H9 (cell line): ENCODE measurements around the gene CCL19. TPM values are rescaled to one million over a fixed set of nuclear protein-coding genes. Genes with fewer than 3 reads are reported as not detected.

Experiments
- DNase-seq: peaks from one replicate; pipeline ENCODE4 v3.0.0-alpha.2; 2017
- H2AFZ ChIP-seq: one replicate; pipeline ENCODE4 v1.6.1; 2013; ENCODE audit warnings: mild to moderate bottlenecking, low read length, control low read depth, moderate library complexity
- H2AK5ac ChIP-seq: 2 replicates; pipeline ENCODE4 v1.6.1; 2013; ENCODE audit warnings: low read length, control low read depth, mixed read lengths; ENCODE audit not compliant: insufficient read length
- H2BK120ac ChIP-seq: one replicate; pipeline ENCODE4 v1.6.1; 2013; ENCODE audit warnings: low read depth, mild to moderate bottlenecking, low read length, control low read depth, inconsistent platforms; ENCODE audit not compliant: poor library complexity, severe bottlenecking
- H2BK12ac ChIP-seq: 2 replicates; pipeline ENCODE4 v1.6.1; 2013; ENCODE audit warnings: low read length, control low read depth, mixed read lengths, low read depth; ENCODE audit not compliant: insufficient read length
- H2BK15ac ChIP-seq: 2 replicates; pipeline ENCODE4 v1.6.1; 2013; ENCODE audit warnings: low read depth, low read length, control low read depth
- H2BK20ac ChIP-seq: one replicate; pipeline ENCODE4 v1.6.1; 2013; ENCODE audit warnings: low read depth, mild to moderate bottlenecking, low read length, control low read depth, inconsistent platforms; ENCODE audit not compliant: poor library complexity, severe bottlenecking
- H2BK5ac ChIP-seq: 2 replicates; pipeline ENCODE4 v1.6.1; 2013; ENCODE audit warnings: low read length, control low read depth, mixed read lengths; ENCODE audit not compliant: insufficient read length
- H3K14ac ChIP-seq: 2 replicates; pipeline ENCODE4 v1.6.1; 2013; ENCODE audit warnings: low read length, control low read depth; ENCODE audit not compliant: insufficient read depth
- H3K18ac ChIP-seq: 2 replicates; pipeline ENCODE4 v1.6.1; 2013; ENCODE audit warnings: low read depth, mild to moderate bottlenecking, mixed read lengths, low read length, control low read depth; ENCODE audit not compliant: insufficient read length
- H3K23ac ChIP-seq: 2 replicates; pipeline ENCODE4 v1.6.1; 2013; ENCODE audit warnings: low read length, control low read depth, mixed read lengths, low read depth; ENCODE audit not compliant: insufficient read length
- H3K23me2 ChIP-seq: 2 replicates; pipeline ENCODE4 v1.6.1; 2013; ENCODE audit warnings: low read depth, mild to moderate bottlenecking, mixed read lengths, low read length, control low read depth; ENCODE audit not compliant: insufficient read length, poor library complexity, severe bottlenecking
- H3K27ac ChIP-seq: 2 replicates; pipeline ENCODE4 v1.5.1; 2013; ENCODE audit warnings: low read length, control low read depth, mixed read lengths, low read depth; ENCODE audit not compliant: insufficient read length
- H3K27me3 ChIP-seq: 2 replicates; pipeline ENCODE4 v1.6.1; 2013; ENCODE audit warnings: low read length, control low read depth, inconsistent platforms; ENCODE audit not compliant: insufficient read depth
- H3K4ac ChIP-seq: 2 replicates; pipeline ENCODE4 v1.6.1; 2013; ENCODE audit warnings: low read depth, mild to moderate bottlenecking, control low read depth, inconsistent platforms, low read length, moderate library complexity
- H3K4me1 ChIP-seq: 2 replicates; pipeline ENCODE4 v1.6.1; 2013; ENCODE audit warnings: low read length, control low read depth, inconsistent platforms; ENCODE audit not compliant: insufficient read depth
- H3K4me2 ChIP-seq: 2 replicates; pipeline ENCODE4 v1.6.1; 2013; ENCODE audit warnings: low read length, control low read depth, mixed read lengths; ENCODE audit not compliant: insufficient read length, insufficient read depth
- H3K56ac ChIP-seq: 2 replicates; pipeline ENCODE4 v1.6.1; 2013; ENCODE audit warnings: low read depth, mild to moderate bottlenecking, mixed read lengths, low read length, control low read depth; ENCODE audit not compliant: insufficient read length
- H3K79me1 ChIP-seq: 2 replicates; pipeline ENCODE4 v1.6.1; 2013; ENCODE audit warnings: low read depth, mild to moderate bottlenecking, moderate library complexity, low read length, control low read depth, inconsistent platforms; ENCODE audit not compliant: insufficient read depth, poor library complexity, severe bottlenecking
- H3K79me2 ChIP-seq: 2 replicates; pipeline ENCODE4 v1.6.1; 2013; ENCODE audit warnings: low read length, control low read depth, inconsistent platforms; ENCODE audit not compliant: insufficient read depth
- H3K9ac ChIP-seq: 2 replicates; pipeline ENCODE4 v1.6.1; 2013; ENCODE audit warnings: low read length, control low read depth, mixed read lengths; ENCODE audit not compliant: insufficient read length; ENCODE audit errors: extremely low read depth
- H3K9me3 ChIP-seq: one replicate; pipeline ENCODE4 v1.6.1; 2013; ENCODE audit warnings: low read depth, low read length, inconsistent platforms; ENCODE audit not compliant: control insufficient read depth
- H3T11ph ChIP-seq: one replicate; pipeline ENCODE4 v1.6.1; 2013; ENCODE audit warnings: mild to moderate bottlenecking, low read length, control low read depth, inconsistent platforms
- H4K20me1 ChIP-seq: one replicate; pipeline ENCODE4 v1.6.1; 2013; ENCODE audit not compliant: control insufficient read depth, insufficient read length, insufficient read depth
- H4K5ac ChIP-seq: 2 replicates; pipeline ENCODE4 v1.6.1; 2013; ENCODE audit warnings: low read depth, mild to moderate bottlenecking, mixed read lengths, low read length, control low read depth; ENCODE audit not compliant: insufficient read length
- H4K8ac ChIP-seq: replicated peaks from 2 replicates; pipeline ENCODE4 v1.6.1; 2013; ENCODE audit warnings: low read length, control low read depth, mixed read lengths, low read depth; ENCODE audit not compliant: insufficient read length
- H4K91ac ChIP-seq: 2 replicates; pipeline ENCODE4 v1.6.1; 2013; ENCODE audit warnings: low read depth, mild to moderate bottlenecking, moderate library complexity, mixed read lengths, low read length, control low read depth; ENCODE audit not compliant: insufficient read length
- H3K27ac Mint-ChIP-seq, 3 experiments: 2 replicates in 2 of 3; 3 replicates in 1 of 3; pipeline ENCODE4 v1.8.0; 2020 to 2021; ENCODE audit warnings: mixed read lengths in 3 of 3, mild to moderate bottlenecking in 1 of 3, moderate library complexity in 1 of 3
- H3K27me3 Mint-ChIP-seq: 2 replicates; pipeline ENCODE4 v1.8.0; 2021; ENCODE audit warnings: low read depth, mild to moderate bottlenecking, moderate library complexity, mixed read lengths
- H3K36me3 Mint-ChIP-seq, 3 experiments: 2 replicates in 2 of 3; 3 replicates in 1 of 3; pipeline ENCODE4 v1.8.0; 2020 to 2021; ENCODE audit warnings: low read depth in 3 of 3, mixed read lengths in 3 of 3; ENCODE audit not compliant: insufficient read depth in 1 of 3
- H3K4me1 Mint-ChIP-seq, 2 experiments: 2 replicates each; pipeline ENCODE4 v1.8.0; 2020; ENCODE audit warnings: mixed read lengths in 2 of 2
- H3K4me3 Mint-ChIP-seq, 2 experiments: 2 replicates in 1 of 2; 3 replicates in 1 of 2; pipeline ENCODE4 v1.8.0; 2020 to 2021; ENCODE audit warnings: mild to moderate bottlenecking in 2 of 2, mixed read lengths in 2 of 2, moderate library complexity in 1 of 2
- H3K9me3 Mint-ChIP-seq, 2 experiments: 2 replicates in 1 of 2; 3 replicates in 1 of 2; pipeline ENCODE4 v1.8.0; 2020; ENCODE audit warnings: mild to moderate bottlenecking in 2 of 2, mixed read lengths in 2 of 2, moderate library complexity in 1 of 2
- WGBS: extraction: QIAGEN DNeasy Blood & Tissue Kit; methylation state at CpG from one replicate; pipeline ENCODE4 v1.1.7; 2013; ENCODE audit warnings: missing lambda C conversion rate, low lambda C conversion rate, mixed read lengths; ENCODE audit not compliant: insufficient read length; ENCODE audit errors: extremely low coverage; 5-methylcytosine and 5-hydroxymethylcytosine counted together
- total RNA-seq: library from RNA; stranded (reverse); gene quantifications from 2 replicates; pipeline ENCODE4 v1.2.1, GENCODE V29; 2021
- TF ChIP-seq, protein P1 (sequence below): fragments of 200-600 bp; sonication (generic); conservative IDR thresholded peaks from 3 replicates; pipeline ENCODE4 v1.8.0; 2021; ENCODE audit warnings: antibody characterized with exemption, mild to moderate bottlenecking

CCL19 gene
- total RNA-seq, 1 experiment from 2014 or later: not detected

DNA sequence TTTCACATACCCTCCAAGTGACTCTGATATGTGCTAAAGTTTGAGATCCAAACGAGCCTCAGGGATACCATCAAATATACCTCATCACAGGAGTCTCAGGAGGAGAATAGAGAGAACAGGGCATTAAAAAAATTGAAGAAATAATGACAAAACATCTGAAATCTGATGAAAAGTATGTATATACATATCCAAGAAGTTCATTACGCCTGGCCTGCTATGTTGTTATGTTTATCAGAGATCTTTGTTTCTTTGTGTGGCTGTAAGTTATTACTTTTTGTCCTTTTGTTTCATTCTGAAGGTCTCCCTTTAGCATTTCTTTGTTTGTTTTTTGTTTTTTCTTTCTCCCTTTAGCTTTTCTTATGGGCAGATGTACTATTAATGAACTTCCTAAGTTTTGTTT lies 2.5 kb upstream of the CCL19 start:
- Histone ChIP-seq H2BK12ac (no peak overlapping the region), H2BK15ac (no peak overlapping the region), H4K20me1 (no peaks in the 10 kb centered on the region), H3K23ac (no peak overlapping the region), H3K79me2 (no peaks in the 10 kb centered on the region), H3K79me1 (no peaks in the 10 kb centered on the region), H2BK120ac (no peak overlapping the region), H2AK5ac (no peak overlapping the region), H3T11ph (no peak overlapping the region), H2AFZ (no peak overlapping the region), H3K18ac (no peak overlapping the region), H4K8ac (no peak overlapping the region), H4K5ac (no peak overlapping the region), H3K27ac (no peak overlapping the region), H2BK20ac (no peak overlapping the region), H3K4me2 (no peak overlapping the region), H3K27me3 (no peaks in the 10 kb centered on the region), H3K4ac (no peak overlapping the region), H4K91ac (no peak overlapping the region), H3K9me3 (no peaks in the 10 kb centered on the region), H3K14ac (no peak overlapping the region), H3K56ac (no peak overlapping the region), H2BK5ac (no peak overlapping the region), H3K9ac (no peak overlapping the region), H3K4me1 (no peaks in the 10 kb centered on the region), H3K23me2 (no peaks in the 10 kb centered on the region)
- no peak overlapping the region for H3K4me3 Mint-ChIP-seq
- peaks cover 3 to 4% of the 10 kb centered on the region in 2 experiments; a peak in 3 of 4 replicates for H3K4me1 Mint-ChIP-seq
- H3K9me3 Mint-ChIP-seq: no peaks in the 10 kb centered on the region
- WGBS: no CpG with 5 or more reads among the region's 2 CpGs
- H3K27me3 Mint-ChIP-seq: peaks cover 9% of the 10 kb centered on the region
- DNase-seq: no peak
- TF ChIP-seq, protein P1, sequence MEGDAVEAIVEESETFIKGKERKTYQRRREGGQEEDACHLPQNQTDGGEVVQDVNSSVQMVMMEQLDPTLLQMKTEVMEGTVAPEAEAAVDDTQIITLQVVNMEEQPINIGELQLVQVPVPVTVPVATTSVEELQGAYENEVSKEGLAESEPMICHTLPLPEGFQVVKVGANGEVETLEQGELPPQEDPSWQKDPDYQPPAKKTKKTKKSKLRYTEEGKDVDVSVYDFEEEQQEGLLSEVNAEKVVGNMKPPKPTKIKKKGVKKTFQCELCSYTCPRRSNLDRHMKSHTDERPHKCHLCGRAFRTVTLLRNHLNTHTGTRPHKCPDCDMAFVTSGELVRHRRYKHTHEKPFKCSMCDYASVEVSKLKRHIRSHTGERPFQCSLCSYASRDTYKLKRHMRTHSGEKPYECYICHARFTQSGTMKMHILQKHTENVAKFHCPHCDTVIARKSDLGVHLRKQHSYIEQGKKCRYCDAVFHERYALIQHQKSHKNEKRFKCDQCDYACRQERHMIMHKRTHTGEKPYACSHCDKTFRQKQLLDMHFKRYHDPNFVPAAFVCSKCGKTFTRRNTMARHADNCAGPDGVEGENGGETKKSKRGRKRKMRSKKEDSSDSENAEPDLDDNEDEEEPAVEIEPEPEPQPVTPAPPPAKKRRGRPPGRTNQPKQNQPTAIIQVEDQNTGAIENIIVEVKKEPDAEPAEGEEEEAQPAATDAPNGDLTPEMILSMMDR: no peak
- H3K27ac Mint-ChIP-seq: no peak overlapping the region
- H3K36me3 Mint-ChIP-seq: no peaks in the 10 kb centered on the region; a peak in 1 of 7 replicates
